Measurements from ENCODE around the gene TRIM65. TPM values are rescaled to one million over a fixed set of nuclear protein-coding genes. Genes with fewer than 3 reads are reported as not detected.

Gene TRIM65
- total and polyA plus RNA-seq, 2 of the 13 experiments (the other 11 are each of a cell fraction or from before 2014, with no cell fraction given): 10.3 to 22.4 TPM

DNA sequence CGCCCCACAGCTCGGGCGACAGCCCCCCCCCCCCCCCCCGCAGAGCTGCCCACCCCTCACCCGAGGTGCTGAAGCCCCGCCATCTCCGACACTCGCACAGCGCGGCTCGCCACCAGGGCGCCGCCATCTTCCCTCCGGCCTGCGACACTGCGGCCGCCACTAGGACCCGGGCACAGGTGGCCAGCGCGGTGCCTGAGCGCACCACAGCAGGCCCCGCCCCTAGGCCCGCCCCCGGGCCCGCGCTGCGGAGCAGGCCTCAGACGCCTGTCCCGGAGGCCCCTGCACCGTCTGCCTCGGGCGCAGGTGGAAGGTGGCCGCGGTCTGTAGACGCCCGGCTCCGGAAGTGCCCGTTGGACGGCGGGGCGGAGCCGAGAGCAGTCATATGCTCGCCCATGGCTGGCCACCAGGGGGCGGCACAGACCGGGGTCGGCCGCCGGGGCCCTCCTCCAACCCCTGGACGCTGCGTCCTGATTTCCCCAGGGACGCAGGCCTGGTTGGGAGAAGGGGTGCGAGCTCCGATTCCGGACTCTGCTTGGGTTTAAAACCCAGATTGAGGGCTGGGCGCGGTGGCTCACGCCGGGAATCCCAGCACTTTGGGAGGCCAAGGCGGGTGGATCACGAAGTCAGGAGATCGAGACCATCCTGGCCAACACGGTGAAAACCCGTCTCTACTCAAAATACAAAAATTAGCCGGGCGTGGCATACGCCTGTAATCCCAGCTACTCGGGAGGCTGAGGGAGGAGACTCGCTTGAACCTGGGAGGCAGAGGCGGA lies 8.2 kb upstream of the TRIM65 start, which contains the start of gene MRPL38 (continued):
- peak; percentile 95 for TF ChIP-seq ZBTB43 (CRISPR knock-in tag; conservative IDR thresholded peaks at IDR 0.05)
- TF ChIP-seq ZNF790 (CRISPR knock-in tag; IDR thresholded peaks at IDR 0.05; ENCODE audit: borderline replicate concordance): no peak; the same call in 1 of the 2 replicates
- TF ChIP-seq ZBTB1 (CRISPR knock-in tag; IDR thresholded peaks at IDR 0.05; ENCODE audit: borderline replicate concordance): peak; percentile 45; the same call in 1 of the 2 replicates
- TF ChIP-seq ZKSCAN5 (CRISPR knock-in tag; IDR thresholded peaks at IDR 0.05): no peak
- 0 out of 2 replicates have a peak, but pooled peaks have one; percentile 88 for TF ChIP-seq ZNF780A (CRISPR knock-in tag; IDR thresholded peaks at IDR 0.05)
- no peak for TF ChIP-seq SRSF9 (IDR thresholded peaks at IDR 0.05; ENCODE audit: borderline replicate concordance, insufficient read depth, low read depth, low read length, poor library complexity, severe bottlenecking)
- TF ChIP-seq MED1 (CRISPR knock-in tag; IDR thresholded peaks at IDR 0.05): peak; percentile 94
- no peak; the same call in 1 of the 2 replicates for TF ChIP-seq ZNF569 (CRISPR knock-in tag; IDR thresholded peaks at IDR 0.05; ENCODE audit: borderline replicate concordance)
- TF ChIP-seq MYC (CRISPR knock-in tag; IDR thresholded peaks at IDR 0.05; ENCODE audit: borderline replicate concordance): peak; percentile 95
- peak; percentile 91 for TF ChIP-seq ZNF605 (CRISPR knock-in tag; IDR thresholded peaks at IDR 0.05)
- peak; percentile 98 for TF ChIP-seq ZFP91 (CRISPR knock-in tag; IDR thresholded peaks at IDR 0.05; ENCODE audit: borderline replicate concordance)
- TF ChIP-seq ZNF740 (CRISPR knock-in tag; IDR thresholded peaks at IDR 0.05): peak; percentile 80
- peak; percentile 92 for TF ChIP-seq ZHX1 (CRISPR knock-in tag; IDR thresholded peaks at IDR 0.05; ENCODE audit: low read depth)
- no peak for TF ChIP-seq NR3C1 (CRISPR knock-in tag; IDR thresholded peaks at IDR 0.05)
- peak; percentile 92; the same call in 1 of the 2 replicates for TF ChIP-seq IRX3 (CRISPR knock-in tag; IDR thresholded peaks at IDR 0.05; ENCODE audit: borderline replicate concordance, low read depth)
- TF ChIP-seq ZNF737 (CRISPR knock-in tag; IDR thresholded peaks at IDR 0.05; ENCODE audit: borderline replicate concordance): no peak
- TF ChIP-seq, protein P1, sequence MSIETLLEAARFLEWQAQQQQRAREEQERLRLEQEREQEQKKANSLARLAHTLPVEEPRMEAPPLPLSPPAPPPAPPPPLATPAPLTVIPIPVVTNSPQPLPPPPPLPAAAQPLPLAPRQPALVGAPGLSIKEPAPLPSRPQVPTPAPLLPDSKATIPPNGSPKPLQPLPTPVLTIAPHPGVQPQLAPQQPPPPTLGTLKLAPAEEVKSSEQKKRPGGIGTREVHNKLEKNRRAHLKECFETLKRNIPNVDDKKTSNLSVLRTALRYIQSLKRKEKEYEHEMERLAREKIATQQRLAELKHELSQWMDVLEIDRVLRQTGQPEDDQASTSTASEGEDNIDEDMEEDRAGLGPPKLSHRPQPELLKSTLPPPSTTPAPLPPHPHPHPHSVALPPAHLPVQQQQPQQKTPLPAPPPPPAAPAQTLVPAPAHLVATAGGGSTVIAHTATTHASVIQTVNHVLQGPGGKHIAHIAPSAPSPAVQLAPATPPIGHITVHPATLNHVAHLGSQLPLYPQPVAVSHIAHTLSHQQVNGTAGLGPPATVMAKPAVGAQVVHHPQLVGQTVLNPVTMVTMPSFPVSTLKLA (IDR thresholded peaks at IDR 0.05): peak; percentile 47
- peak; percentile 89 for TF ChIP-seq TFAP4 (IDR thresholded peaks at IDR 0.05; ENCODE audit: borderline replicate concordance, low read depth)
- TF ChIP-seq ZNF562 (CRISPR knock-in tag; IDR thresholded peaks at IDR 0.05; ENCODE audit: borderline replicate concordance): no peak
- no peak for TF ChIP-seq SNRNP70 (IDR thresholded peaks at IDR 0.05; ENCODE audit: low read depth, low read length)

Data from HepG2 (cell line).